ENCODE measurements around the gene ARHGAP20.

Gene ARHGAP20

DNA sequence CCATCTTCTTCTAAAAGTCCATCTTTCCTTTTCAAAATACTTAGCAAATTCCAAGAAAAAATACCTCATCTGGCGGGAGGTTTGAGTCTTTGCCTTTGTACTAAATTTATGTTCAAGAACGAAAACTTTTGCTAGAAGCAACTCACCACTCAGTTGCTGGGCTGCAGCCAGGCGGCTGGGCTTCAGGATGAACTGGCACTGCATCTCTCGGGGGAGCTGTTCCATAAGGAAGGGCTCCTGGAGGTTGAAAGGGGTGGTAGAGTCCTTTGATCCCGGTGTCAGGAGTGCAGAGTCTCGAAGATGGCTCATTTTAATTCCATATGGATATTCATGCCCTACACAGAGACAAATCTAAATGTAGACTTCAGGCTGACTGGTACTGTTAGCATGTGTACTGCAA is 105.8 kb downstream of the ARHGAP20 start:
- Histone ChIP-seq H3K4me3 (IDR thresholded peaks at IDR 0.05; ENCODE audit: insufficient read depth, low read depth, low read length) (no peak overlapping the region), H3K36me3 (ENCODE audit: insufficient read depth) (no peaks in the 10 kb centered on the region), H3K27ac (no peak overlapping the region), H3K4me2 (no peak overlapping the region), H3K79me2 (ENCODE audit: insufficient read depth, low read depth) (no peaks in the 10 kb centered on the region), H4K20me1 (ENCODE audit: insufficient read depth) (no peaks in the 10 kb centered on the region), H3K4me1 (ENCODE audit: low read depth, poor library complexity, severe bottlenecking) (no peaks in the 10 kb centered on the region), H2AFZ (ENCODE audit: low read depth) (no peak overlapping the region), H3K9ac (no peak overlapping the region), H3K27me3 (ENCODE audit: insufficient read depth, low read depth) (no peaks in the 10 kb centered on the region)
- TF ChIP-seq, protein P1, sequence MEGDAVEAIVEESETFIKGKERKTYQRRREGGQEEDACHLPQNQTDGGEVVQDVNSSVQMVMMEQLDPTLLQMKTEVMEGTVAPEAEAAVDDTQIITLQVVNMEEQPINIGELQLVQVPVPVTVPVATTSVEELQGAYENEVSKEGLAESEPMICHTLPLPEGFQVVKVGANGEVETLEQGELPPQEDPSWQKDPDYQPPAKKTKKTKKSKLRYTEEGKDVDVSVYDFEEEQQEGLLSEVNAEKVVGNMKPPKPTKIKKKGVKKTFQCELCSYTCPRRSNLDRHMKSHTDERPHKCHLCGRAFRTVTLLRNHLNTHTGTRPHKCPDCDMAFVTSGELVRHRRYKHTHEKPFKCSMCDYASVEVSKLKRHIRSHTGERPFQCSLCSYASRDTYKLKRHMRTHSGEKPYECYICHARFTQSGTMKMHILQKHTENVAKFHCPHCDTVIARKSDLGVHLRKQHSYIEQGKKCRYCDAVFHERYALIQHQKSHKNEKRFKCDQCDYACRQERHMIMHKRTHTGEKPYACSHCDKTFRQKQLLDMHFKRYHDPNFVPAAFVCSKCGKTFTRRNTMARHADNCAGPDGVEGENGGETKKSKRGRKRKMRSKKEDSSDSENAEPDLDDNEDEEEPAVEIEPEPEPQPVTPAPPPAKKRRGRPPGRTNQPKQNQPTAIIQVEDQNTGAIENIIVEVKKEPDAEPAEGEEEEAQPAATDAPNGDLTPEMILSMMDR (conservative IDR thresholded peaks at IDR 0.05; ENCODE audit: low read depth, low read length): no peak

DNA sequence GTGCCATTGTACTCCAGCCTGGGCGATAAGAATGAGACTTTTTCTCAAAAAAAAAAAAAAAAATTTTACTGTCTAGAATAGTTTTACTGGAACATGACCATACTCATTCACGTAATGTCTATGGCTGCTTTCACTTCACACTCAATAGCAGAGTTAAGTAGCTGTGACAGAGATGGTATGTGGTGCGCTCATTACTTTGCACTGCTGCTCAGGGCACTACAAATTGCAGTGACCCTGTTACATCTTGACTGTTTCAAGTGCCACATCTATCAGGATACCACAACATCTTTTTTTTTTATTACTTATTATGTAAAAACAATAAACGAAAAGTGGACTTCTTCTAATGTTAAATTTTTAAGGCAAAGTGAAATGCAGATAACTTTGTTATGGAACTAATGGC is 110.3 kb downstream of the ARHGAP20 start:
- Histone ChIP-seq H3K79me2 (ENCODE audit: insufficient read depth, low read depth) (no peaks in the 10 kb centered on the region), H3K27ac (no peak overlapping the region), H3K36me3 (ENCODE audit: insufficient read depth) (no peaks in the 10 kb centered on the region), H3K27me3 (ENCODE audit: insufficient read depth, low read depth) (no peaks in the 10 kb centered on the region), H3K4me3 (IDR thresholded peaks at IDR 0.05; ENCODE audit: insufficient read depth, low read depth, low read length) (no peak overlapping the region), H3K9ac (no peak overlapping the region), H4K20me1 (ENCODE audit: insufficient read depth) (no peaks in the 10 kb centered on the region), H3K4me2 (no peak overlapping the region), H3K4me1 (ENCODE audit: low read depth, poor library complexity, severe bottlenecking) (no peaks in the 10 kb centered on the region), H2AFZ (ENCODE audit: low read depth) (no peak overlapping the region)
- TF ChIP-seq, protein P1 (conservative IDR thresholded peaks at IDR 0.05; ENCODE audit: low read depth, low read length): no peak

DNA sequence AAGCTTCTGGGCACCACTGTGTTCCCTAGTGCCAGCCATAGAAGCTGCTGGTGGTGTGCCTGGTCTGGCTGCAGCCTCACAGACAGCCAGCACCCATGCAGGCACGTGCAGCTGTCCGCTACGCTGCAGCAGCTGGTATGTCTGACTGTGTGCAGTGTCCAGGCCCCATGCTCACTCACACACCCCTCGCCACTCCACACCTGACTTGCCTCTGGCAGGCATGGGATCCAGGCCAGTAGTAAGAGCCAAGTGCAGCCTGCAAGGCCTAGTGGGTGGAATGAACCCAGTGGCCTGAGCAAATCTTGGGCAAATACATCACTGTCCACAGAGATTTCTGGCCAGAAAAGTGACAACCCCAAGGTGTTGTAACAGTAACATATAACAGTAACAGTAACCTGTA is 111.9 kb downstream of the ARHGAP20 start:
- H3K27ac ChIP-seq: no peak overlapping the region
- no peaks in the 10 kb centered on the region for H3K36me3 ChIP-seq (ENCODE audit: insufficient read depth)
- no peaks in the 10 kb centered on the region for H3K27me3 ChIP-seq (ENCODE audit: insufficient read depth, low read depth)
- H2AFZ ChIP-seq (ENCODE audit: low read depth): no peak overlapping the region
- TF ChIP-seq, protein P1 (conservative IDR thresholded peaks at IDR 0.05; ENCODE audit: low read depth, low read length): no peak
- no peaks in the 10 kb centered on the region for H3K79me2 ChIP-seq (ENCODE audit: insufficient read depth, low read depth)
- no peaks in the 10 kb centered on the region for H3K4me1 ChIP-seq (ENCODE audit: low read depth, poor library complexity, severe bottlenecking)
- H3K9ac ChIP-seq: no peak overlapping the region
- no peaks in the 10 kb centered on the region for H4K20me1 ChIP-seq (ENCODE audit: insufficient read depth)
- no peak overlapping the region for H3K4me3 ChIP-seq (IDR thresholded peaks at IDR 0.05; ENCODE audit: insufficient read depth, low read depth, low read length)
- no peak overlapping the region for H3K4me2 ChIP-seq

DNA sequence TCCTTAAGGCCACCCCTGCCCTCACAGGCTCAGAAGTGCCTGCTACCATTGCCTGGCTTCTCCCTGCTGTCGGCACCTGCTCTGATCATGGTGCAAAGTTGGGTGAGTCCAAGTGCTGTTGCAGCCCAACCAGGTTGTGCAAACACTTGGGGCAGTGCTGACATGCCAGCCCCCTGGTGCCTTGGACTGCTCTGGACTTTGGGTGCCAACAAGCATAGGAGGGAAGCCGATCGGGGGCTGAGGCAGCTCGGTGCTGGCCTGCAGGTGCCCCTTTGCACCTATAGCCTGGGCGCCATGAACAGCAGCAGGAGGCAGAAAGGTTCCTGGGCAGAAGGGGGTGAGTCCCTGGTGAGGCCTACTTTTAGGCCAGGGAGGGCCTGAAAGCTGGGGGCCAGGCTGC is 113.0 kb downstream of the ARHGAP20 start:
- H3K4me1 ChIP-seq (ENCODE audit: low read depth, poor library complexity, severe bottlenecking): no peaks in the 10 kb centered on the region
- H3K4me3 ChIP-seq (IDR thresholded peaks at IDR 0.05; ENCODE audit: insufficient read depth, low read depth, low read length): no peak overlapping the region
- H4K20me1 ChIP-seq (ENCODE audit: insufficient read depth): no peaks in the 10 kb centered on the region
- no peak overlapping the region for H3K4me2 ChIP-seq
- TF ChIP-seq, protein P1 (conservative IDR thresholded peaks at IDR 0.05; ENCODE audit: low read depth, low read length): no peak
- no peak overlapping the region for H3K27ac ChIP-seq
- no peak overlapping the region for H2AFZ ChIP-seq (ENCODE audit: low read depth)
- H3K36me3 ChIP-seq (ENCODE audit: insufficient read depth): no peaks in the 10 kb centered on the region
- no peak overlapping the region for H3K9ac ChIP-seq
- H3K79me2 ChIP-seq (ENCODE audit: insufficient read depth, low read depth): no peaks in the 10 kb centered on the region
- no peaks in the 10 kb centered on the region for H3K27me3 ChIP-seq (ENCODE audit: insufficient read depth, low read depth)
